Uterus (tissue), 4 donors: Measurements from ENCODE around the gene NTRK3. TPM values are rescaled to one million over a fixed set of nuclear protein-coding genes. Genes with fewer than 3 reads are reported as not detected.

Experiments used
- DNase-seq, 2 donors: peaks; one replicate each; pipeline ENCODE4 v3.0.0-alpha.2; 2019 to 2020
- H3K27ac ChIP-seq, 2 donors: fragments of 200-600 bp; sonication (generic); 1 replicate in 1 of 2; 2 replicates in 1 of 2; pipeline ENCODE4 v1.5.1; 2016 to 2018
- H3K27me3 ChIP-seq, 2 donors: fragments of 200-600 bp; sonication (generic); one replicate each; pipeline ENCODE4 v1.5.1; 2018 to 2019; ENCODE audit warnings: control low read depth in 1 of 2
- H3K36me3 ChIP-seq, 2 donors: fragments of 200-600 bp; sonication (generic); one replicate each; pipeline ENCODE4 v1.5.1; 2019; ENCODE audit warnings: control low read depth in 1 of 2
- H3K4me1 ChIP-seq, 2 donors: fragments of 200-600 bp; sonication (generic); one replicate each; pipeline ENCODE4 v1.5.1; 2018 to 2019; ENCODE audit warnings: control low read depth in 1 of 2
- H3K4me3 ChIP-seq, 2 donors: fragments of 200-600 bp; sonication (generic); 1 replicate in 1 of 2; 2 replicates in 1 of 2; pipeline ENCODE4 v1.5.1; 2018 to 2019; ENCODE audit warnings: mild to moderate bottlenecking in 1 of 2
- H3K9me3 ChIP-seq, 2 donors: fragments of 200-600 bp; sonication (generic); one replicate each; pipeline ENCODE4 v1.5.1; 2019; ENCODE audit warnings: control low read depth in 1 of 2
- CTCF ChIP-seq, 4 experiments: fragments of 200-600 bp in 2 of 4; fragments of 450-650 bp in 2 of 4; sonication (generic) in 2 of 4; IDR thresholded peaks; one replicate each; pipeline ENCODE4 v1.5.1; 2016 to 2019; ENCODE audit warnings: antibody characterized with exemption in 4 of 4, mild to moderate bottlenecking in 2 of 4, moderate library complexity in 1 of 4
- POLR2A ChIP-seq, 2 donors: fragments of 450-650 bp; IDR thresholded peaks; one replicate each; pipeline ENCODE4 v1.6.1; 2016; ENCODE audit warnings: antibody characterized with exemption in 2 of 2, mild to moderate bottlenecking in 1 of 2, moderate library complexity in 1 of 2
- intact Hi-C: fragments of 100-400 bp; cut with DNase I; formaldehyde crosslinking; loops from one replicate; pipeline ENCODE4 v1.15.1; 2023; ENCODE audit warnings: low total_unique reads
- total RNA-seq, 4 donors: library from RNA; depleted of rRNA in 3 of 4; stranded (reverse); fragments of >200 nt in 3 of 4; gene quantifications; one replicate each; pipeline versions ENCODE4 v1.1.0 to v1.2.4, GENCODE V29; 2014 to 2023
- donor health status: DM: yes; HTN: yes; CAD: no.

Gene NTRK3
- total RNA-seq, 4 donors from 2014 or later = 6.9 to 47.0 (median 32.5) TPM

GRCh38 chr15:87881026-87881425 lies 375.5 kb downstream of the NTRK3 start:
- Histone ChIP-seq H3K9me3 (no peaks in the 10 kb centered on the region), H3K36me3 (no peaks in the 10 kb centered on the region), H3K4me1 (no peaks in the 10 kb centered on the region), H3K27me3 (no peaks in the 10 kb centered on the region), H3K4me3 (no peak overlapping the region), H3K27ac (no peak overlapping the region)
- TF ChIP-seq CTCF (IDR thresholded peaks at IDR 0.05) (no peak), POLR2A (IDR thresholded peaks at IDR 0.05) (no peak)
- intact Hi-C loops = no loop called here
- DNase-seq = no peak

DNA sequence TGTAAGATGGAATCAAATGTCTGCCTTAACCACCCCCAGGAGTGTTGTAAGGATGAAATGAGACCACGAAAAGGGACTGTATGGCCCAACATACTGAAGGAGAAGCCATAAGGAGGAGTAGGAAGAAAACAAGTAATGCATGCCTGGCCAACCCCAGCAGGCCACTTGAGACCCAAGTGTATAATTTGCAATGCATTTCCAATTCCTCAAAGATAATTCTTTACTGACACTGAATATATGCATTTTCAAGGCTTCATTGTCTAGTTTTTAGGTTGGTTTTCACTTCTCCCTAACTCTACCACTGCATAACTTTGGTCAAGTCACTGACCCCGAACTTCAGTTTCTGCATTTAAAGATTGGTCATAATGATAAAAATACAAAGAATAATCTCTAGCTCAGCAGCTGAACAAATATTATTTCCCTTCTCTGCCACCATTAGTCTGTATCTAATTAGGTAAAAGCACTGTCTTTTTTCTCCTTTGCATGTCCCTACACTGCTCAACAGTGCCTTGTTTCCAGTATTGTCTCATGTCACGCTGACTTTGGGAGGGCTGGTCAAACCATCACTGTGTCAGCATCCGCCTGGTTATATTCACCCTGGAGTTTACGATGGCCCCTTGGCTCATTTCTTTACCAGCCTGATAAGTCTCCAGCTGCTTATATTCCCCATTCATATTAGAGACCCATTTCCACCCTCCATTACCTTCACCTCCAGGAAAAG lies 378.6 kb downstream of the NTRK3 start:
- Histone ChIP-seq H3K27me3 (no peaks in the 10 kb centered on the region), H3K9me3 (no peaks in the 10 kb centered on the region), H3K27ac (no peak overlapping the region), H3K4me1 (no peaks in the 10 kb centered on the region), H3K36me3 (no peaks in the 10 kb centered on the region), H3K4me3 (no peak overlapping the region)
- TF ChIP-seq CTCF (IDR thresholded peaks at IDR 0.05) (no peak), POLR2A (IDR thresholded peaks at IDR 0.05) (no peak)
- no peak for DNase-seq
- intact Hi-C loops = no loop called here

DNA sequence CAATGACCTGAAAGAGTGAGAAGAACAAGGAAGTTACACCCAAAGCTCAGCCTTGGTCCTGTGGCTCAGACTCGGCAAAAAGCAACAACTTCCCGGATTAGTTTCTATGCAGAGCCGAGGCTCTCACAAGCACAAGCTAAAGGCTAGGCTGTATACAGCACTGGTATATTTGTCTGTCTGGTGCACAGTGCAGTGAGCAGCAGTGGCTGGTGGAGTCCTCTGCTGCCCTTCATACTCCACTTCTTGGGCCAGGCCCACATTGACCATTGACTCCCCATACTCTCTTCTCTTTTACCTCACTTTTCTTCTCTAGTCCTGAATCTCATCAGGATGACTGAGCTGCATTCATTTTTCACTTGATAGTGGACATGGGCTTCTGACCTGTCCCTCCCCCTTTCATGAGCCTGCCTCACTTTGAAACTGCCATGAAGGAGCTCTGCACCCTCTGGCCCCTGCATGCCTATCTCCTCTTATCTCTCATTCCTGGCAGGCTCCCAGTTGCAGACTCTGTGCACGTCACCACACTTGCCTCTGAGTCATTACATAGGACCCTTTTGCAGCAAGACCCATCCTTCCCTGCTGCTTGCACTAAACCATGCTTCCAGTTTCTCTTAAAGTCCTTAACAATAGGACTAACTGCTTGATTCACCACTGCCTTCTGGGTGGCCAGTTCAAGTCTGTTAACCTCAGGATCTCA lies 379.3 kb downstream of the NTRK3 start:
- intact Hi-C loops = no loop called here
- Histone ChIP-seq H3K9me3 (no peaks in the 10 kb centered on the region), H3K27me3 (no peaks in the 10 kb centered on the region), H3K4me1 (no peaks in the 10 kb centered on the region), H3K4me3 (no peak overlapping the region), H3K27ac (no peak overlapping the region), H3K36me3 (no peaks in the 10 kb centered on the region)
- TF ChIP-seq CTCF (IDR thresholded peaks at IDR 0.05) (no peak), POLR2A (IDR thresholded peaks at IDR 0.05) (no peak)
- DNase-seq = no peak

DNA sequence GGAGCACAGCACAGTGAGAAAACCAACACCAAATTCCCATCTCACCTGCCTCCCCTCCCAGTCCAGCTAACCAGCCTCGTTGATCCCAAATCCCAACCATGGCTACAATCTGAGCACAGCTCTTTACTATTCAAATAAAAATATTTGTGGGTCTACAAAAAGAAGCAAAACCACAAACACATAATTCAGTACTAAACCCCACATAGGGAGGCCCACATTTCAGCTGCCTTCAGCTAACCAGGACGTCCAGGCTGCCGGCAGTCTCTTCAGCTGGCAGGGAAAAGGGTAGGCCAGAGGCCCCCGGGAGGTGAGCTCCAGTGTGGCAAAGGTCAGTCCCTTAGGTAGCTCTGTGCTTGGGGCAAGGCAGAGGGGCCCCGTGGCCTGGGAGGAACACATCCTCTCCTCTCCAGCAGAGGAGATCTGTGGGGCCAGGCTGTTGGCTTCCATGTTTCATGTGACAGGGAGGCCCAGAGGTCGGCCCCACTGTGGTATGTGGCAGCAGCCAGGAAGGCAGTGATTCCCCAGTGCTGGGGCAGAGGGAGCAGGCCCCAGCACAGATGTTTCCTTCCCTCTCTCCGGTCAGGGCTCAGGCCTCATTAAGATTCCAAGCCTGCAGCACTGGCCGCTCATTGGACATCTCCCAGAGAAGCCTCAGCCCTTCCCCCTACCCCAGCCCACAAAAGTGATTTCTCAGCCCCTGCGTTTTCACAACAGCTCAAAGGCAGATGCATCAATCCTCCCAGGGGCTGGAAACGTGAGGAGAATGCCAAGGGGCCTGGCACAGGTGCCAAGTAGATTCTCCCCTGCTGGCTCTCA lies 381.4 kb downstream of the NTRK3 start:
- no peak for TF ChIP-seq CTCF (IDR thresholded peaks at IDR 0.05)
- no peak for TF ChIP-seq POLR2A (IDR thresholded peaks at IDR 0.05)
- intact Hi-C loops = no loop called here
- Histone ChIP-seq H3K4me1 (no peaks in the 10 kb centered on the region), H3K9me3 (no peaks in the 10 kb centered on the region), H3K4me3 (no peak overlapping the region), H3K27ac (no peak overlapping the region), H3K27me3 (no peaks in the 10 kb centered on the region), H3K36me3 (no peaks in the 10 kb centered on the region)
- no peak for DNase-seq

- intact Hi-C loops = no loop called here
- H3K4me3 ChIP-seq = no peak overlapping the region
Observed at GRCh38 chr15:87873516-87873915, 383.0 kb downstream of the NTRK3 start.

More at GRCh38 chr15:87873516-87873915, 383.0 kb downstream of the NTRK3 start:
- Histone ChIP-seq H3K9me3 (no peaks in the 10 kb centered on the region), H3K36me3 (no peaks in the 10 kb centered on the region), H3K27me3 (no peaks in the 10 kb centered on the region), H3K27ac (no peak overlapping the region), H3K4me1 (no peaks in the 10 kb centered on the region)
- DNase-seq = no peak
- TF ChIP-seq CTCF (IDR thresholded peaks at IDR 0.05) = no peak
